Kidney (tissue), 14 donors: ENCODE measurements around the gene AOPEP. TPM values are rescaled to one million over a fixed set of nuclear protein-coding genes. Genes with fewer than 3 reads are reported as not detected.

ENCODE experiments used
- DNase-seq, 5 donors: peaks; one replicate each; pipeline ENCODE4 v3.0.0-alpha.2; 2013 to 2020
- FAIRE-seq: peaks from 2 replicates; lab custom pipeline; 2012; peaks lifted over from hg19 to GRCh38; lab: Jason Lieb, UNC
- H3K27ac ChIP-seq, 2 donors: one replicate each; pipeline ENCODE4 v1.7.0; 2013; ENCODE audit warnings: low read depth in 2 of 2, low read length in 2 of 2, inconsistent platforms in 1 of 2
- H3K27me3 ChIP-seq: one replicate; pipeline ENCODE4 v1.7.1; 2013; ENCODE audit warnings: low read length, inconsistent platforms; ENCODE audit not compliant: control insufficient read depth, insufficient read depth
- H3K36me3 ChIP-seq, 3 donors: one replicate each; pipeline versions ENCODE4 v1.7.0 to v1.7.1; 2013; ENCODE audit warnings: low read length in 3 of 3, control low read depth in 1 of 3, inconsistent platforms in 1 of 3; ENCODE audit not compliant: insufficient read depth in 3 of 3, control insufficient read depth in 2 of 3
- H3K4me1 ChIP-seq, 3 donors: one replicate each; pipeline versions ENCODE4 v1.7.0 to v1.7.1; 2013; ENCODE audit warnings: low read length in 3 of 3, inconsistent platforms in 1 of 3, low read depth in 1 of 3; ENCODE audit not compliant: control insufficient read depth in 2 of 3, insufficient read depth in 2 of 3
- H3K4me3 ChIP-seq, 3 donors: one replicate each; pipeline versions ENCODE4 v1.7.0 to v1.8.1; 2013; ENCODE audit warnings: low read length in 3 of 3, control low read depth in 1 of 3, inconsistent platforms in 1 of 3
- H3K9ac ChIP-seq, 3 donors: one replicate each; pipeline versions ENCODE4 v1.7.0 to v1.7.1; 2013; ENCODE audit warnings: low read length in 3 of 3, control low read depth in 1 of 3, inconsistent platforms in 1 of 3
- H3K9me3 ChIP-seq, 3 donors: one replicate each; pipeline versions ENCODE4 v1.7.0 to v1.7.1; 2013; ENCODE audit warnings: low read length in 3 of 3, control low read depth in 1 of 3, inconsistent platforms in 1 of 3; ENCODE audit not compliant: control insufficient read depth in 2 of 3, insufficient read depth in 1 of 3
- CTCF ChIP-seq: IDR thresholded peaks from 3 replicates; pipeline ENCODE4 v1.5.1; 2012; ENCODE audit warnings: mild to moderate bottlenecking, moderate library complexity, borderline replicate concordance; ENCODE audit not compliant: insufficient read depth; ENCODE audit errors: extremely low read depth
- intact Hi-C: fragments of 100-400 bp; cut with DNase I; formaldehyde crosslinking; loops from one replicate; pipeline ENCODE4 v1.11.1; 2022
- polyA plus RNA-seq: library from polyadenylated mRNA; stranded (reverse); fragments of 350-450 nt; fragmentation: Illumina TruSeq; extraction: RNeasy Lipid Tissue Mini Kit (QIAGEN cat#74804); gene quantifications from one replicate; pipeline ENCODE4 v1.2.3, GENCODE V29; 2014; ENCODE audit warnings: low read depth, low replicate concordance; ENCODE audit not compliant: insufficient read depth
- total RNA-seq: library from RNA; stranded (reverse); fragmentation: NEBNext Ultra II Directional; extraction: Animal tissue kit (Norgen Biotek cat#: 25700); gene quantifications from one replicate; pipeline ENCODE4 v1.2.1, GENCODE V29; 2021
- donor health status: control.
- donor health status: control.
- donor health status: control.
- donor health status: control.
- donor health status: control.
- donor health status: DM: yes; HTN: yes; CAD: no.
- donor health status: Normal renal cell carcinoma (clear cell type).

Gene AOPEP
- total and polyA plus RNA-seq, 2 donors from 2014 or later = 52.2 to 119 TPM

DNA sequence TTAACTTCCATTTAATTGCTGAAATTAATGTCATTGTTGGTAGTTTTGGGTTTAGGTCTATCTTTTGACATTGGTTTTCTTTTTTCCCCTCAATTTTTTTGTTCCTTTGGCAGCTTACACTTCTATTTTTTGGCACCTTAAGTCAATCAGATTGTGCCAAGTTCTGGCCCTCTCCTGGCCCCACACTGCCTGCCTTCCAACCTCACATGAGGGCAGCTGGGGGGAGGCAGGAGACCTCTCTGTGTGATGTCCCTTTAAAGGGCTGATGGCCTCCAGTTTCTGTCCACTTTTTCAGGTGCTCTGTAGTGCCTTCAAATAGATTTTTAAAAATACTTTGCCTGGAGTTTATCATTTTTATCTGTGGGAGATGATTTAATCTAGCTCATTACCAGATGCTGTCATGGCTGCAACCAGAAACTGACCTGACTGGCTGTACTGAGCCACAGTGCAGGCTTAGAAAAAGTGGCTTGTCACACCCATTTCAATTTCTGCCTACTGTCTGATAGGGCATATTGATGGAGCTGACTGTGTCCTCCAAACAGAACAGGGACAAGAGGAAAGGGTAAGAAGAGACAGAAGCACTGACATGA, 394.4 kb downstream of the AOPEP start:
- H3K9me3 ChIP-seq = no peaks in the 10 kb centered on the region
- peaks cover 0 to 2% (median 2%) of the 10 kb centered on the region in 3 donors for H3K4me1 ChIP-seq
- H3K27ac ChIP-seq = no peak overlapping the region
- intact Hi-C loops = loop anchor here (10.0 kb wide), 1 partner anchor 336 kb away; no protein-coding TSS in a partner anchor
- TF ChIP-seq CTCF = no peak
- no peak overlapping the region for H3K4me3 ChIP-seq
- no peak overlapping the region for H3K9ac ChIP-seq
- peaks cover 0 to 7% (median 2%) of the 10 kb centered on the region in 3 donors for H3K36me3 ChIP-seq
- no peaks in the 10 kb centered on the region for H3K27me3 ChIP-seq
- DNase-seq (no peak), FAIRE-seq (no peak)

DNA sequence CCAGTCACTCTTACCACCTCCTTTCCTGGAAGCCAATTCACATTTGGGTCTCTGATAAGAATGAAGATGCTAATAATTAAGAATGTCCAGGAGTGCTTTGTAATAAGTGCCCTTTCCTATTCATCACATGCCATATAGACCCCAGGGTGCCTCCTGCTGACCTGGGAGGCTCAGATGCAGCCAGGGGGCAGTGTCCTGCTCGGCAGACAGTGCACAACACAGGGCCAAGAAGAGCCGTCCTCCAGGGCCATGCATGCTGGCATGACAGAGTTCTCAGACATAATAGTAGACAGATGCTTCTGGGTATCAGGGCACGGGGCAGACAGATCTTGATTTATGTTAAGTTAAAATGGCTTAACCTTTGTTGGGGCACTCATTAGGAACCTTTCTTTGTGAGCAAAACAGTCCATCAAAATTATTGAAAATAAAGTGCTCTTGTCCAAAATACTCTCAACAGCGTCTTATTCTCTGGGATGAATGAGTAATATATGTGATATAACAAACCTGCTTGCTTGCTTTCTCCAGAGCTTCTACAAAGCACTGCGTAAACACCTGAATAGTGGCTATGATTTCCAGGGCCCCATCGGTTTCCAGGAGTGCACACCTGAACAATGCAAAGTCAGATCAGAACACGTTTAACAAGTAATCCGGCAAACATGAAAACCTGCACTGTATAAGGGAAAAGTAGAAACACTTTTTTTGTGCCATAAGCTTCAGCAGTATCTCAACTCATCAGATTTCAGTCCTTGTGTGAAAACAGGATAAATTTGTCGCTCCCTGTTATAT, 398.3 kb downstream of the AOPEP start:
- H3K27me3 ChIP-seq = no peaks in the 10 kb centered on the region
- no peak overlapping the region for H3K9ac ChIP-seq
- H3K4me3 ChIP-seq = no peak overlapping the region
- DNase-seq (no peak), FAIRE-seq (no peak)
- TF ChIP-seq CTCF = peak; percentile 6
- peaks cover 0 to 9% (median 5%) of the 10 kb centered on the region in 3 donors for H3K4me1 ChIP-seq
- intact Hi-C loops = loop anchor here (10.0 kb wide), 1 partner anchor 340 kb away; no protein-coding TSS in a partner anchor
- peaks cover 0 to 7% (median 2%) of the 10 kb centered on the region in 3 donors for H3K36me3 ChIP-seq
- H3K9me3 ChIP-seq = no peaks in the 10 kb centered on the region
- H3K27ac ChIP-seq = no peak overlapping the region

DNA sequence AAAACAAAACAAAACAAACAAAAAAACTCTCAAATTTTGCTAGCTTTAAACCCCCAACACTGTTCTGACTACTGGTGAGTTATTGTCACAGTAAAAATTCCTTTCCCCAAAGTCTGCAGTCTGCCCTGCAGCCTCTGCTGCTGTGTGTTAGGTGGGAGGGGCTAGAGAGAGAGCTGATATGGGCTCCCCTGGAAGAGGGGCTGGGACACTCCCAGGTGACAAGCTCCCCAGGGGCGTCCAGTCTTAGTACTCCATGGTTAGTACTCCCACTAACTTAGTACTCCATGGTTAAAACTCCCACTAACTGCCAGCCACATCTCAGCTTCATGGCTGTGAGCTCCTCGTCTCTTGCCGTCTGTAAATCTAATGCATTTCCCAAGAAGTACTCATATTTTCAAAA, 399.2 kb downstream of the AOPEP start:
- H3K4me3 ChIP-seq = no peak overlapping the region
- H3K9ac ChIP-seq = no peak overlapping the region
- peaks cover 0 to 9% (median 5%) of the 10 kb centered on the region in 3 donors for H3K4me1 ChIP-seq
- no peaks in the 10 kb centered on the region for H3K27me3 ChIP-seq
- TF ChIP-seq CTCF = no peak
- peaks cover 0 to 7% (median 2%) of the 10 kb centered on the region in 3 donors for H3K36me3 ChIP-seq
- intact Hi-C loops = loop anchor here (10.0 kb wide), 1 partner anchor 341 kb away; no protein-coding TSS in a partner anchor
- FAIRE-seq (no peak), DNase-seq (no peak)
- H3K27ac ChIP-seq = no peak overlapping the region
- H3K9me3 ChIP-seq = no peaks in the 10 kb centered on the region
